NCI-H2107 treated with DMSO at 0.1 percent for 48 hours (cell line): ENCODE data around the gene PHPT1.
"Not testable (repeated sequence)": the region's sequence is repeated elsewhere in the genome, so short reads cannot be mapped to it uniquely, and the experiment has no call there.

Experiments used
- DNase-seq: peaks from one replicate; lab custom pipeline; 2025; ENCODE audit not compliant: unreplicated experiment; lab: John Stamatoyannopoulos, UW

The PHPT1 gene

DNA sequence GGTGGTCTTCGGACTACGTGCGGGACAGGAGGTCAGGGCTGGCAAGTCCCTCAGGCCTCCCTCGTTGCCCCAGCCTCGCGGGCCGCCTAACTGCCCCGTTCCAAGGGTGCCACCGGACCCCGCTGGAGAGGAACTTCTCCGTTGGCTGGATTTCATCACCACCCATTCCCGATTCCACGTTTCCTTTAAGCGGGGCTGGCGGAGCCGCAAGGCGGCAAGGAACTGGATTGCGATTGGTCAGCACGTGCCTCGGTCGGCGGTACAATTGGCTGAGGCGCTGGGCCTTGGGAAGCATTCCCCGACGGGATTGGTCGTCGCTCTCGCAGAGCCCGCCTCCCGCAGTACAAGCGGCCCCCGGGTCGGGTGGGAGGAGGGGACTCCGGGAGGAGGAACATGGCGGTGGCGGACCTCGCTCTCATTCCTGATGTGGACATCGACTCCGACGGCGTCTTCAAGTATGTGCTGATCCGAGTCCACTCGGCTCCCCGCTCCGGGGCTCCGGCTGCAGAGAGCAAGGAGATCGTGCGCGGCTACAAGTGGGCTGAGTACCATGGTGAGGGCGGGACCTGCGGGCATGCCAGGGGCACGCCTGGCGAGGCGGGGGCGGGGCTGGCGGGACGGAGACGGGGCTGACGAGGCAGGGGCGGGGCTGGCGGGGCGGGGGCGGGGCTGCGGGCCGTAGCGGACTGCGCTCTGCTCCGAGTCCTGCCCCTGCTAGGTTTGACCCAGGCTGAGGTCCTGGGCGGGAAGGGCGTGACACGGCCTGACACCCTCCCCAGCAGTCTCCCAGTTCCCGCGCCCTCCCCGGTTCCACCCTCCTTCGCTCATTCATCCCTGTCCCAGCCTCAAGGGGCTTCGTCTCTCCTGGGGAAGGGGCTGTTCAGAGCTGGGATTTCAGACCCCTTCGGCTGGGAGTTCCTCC, at the start of gene PHPT1:
PHPT1 (plus strand) TSS at position 372 of the 922 bp plus-strand sequence; CDS start at position 394, 22 bp downstream.
- peak; percentile 98 for DNase-seq

DNA sequence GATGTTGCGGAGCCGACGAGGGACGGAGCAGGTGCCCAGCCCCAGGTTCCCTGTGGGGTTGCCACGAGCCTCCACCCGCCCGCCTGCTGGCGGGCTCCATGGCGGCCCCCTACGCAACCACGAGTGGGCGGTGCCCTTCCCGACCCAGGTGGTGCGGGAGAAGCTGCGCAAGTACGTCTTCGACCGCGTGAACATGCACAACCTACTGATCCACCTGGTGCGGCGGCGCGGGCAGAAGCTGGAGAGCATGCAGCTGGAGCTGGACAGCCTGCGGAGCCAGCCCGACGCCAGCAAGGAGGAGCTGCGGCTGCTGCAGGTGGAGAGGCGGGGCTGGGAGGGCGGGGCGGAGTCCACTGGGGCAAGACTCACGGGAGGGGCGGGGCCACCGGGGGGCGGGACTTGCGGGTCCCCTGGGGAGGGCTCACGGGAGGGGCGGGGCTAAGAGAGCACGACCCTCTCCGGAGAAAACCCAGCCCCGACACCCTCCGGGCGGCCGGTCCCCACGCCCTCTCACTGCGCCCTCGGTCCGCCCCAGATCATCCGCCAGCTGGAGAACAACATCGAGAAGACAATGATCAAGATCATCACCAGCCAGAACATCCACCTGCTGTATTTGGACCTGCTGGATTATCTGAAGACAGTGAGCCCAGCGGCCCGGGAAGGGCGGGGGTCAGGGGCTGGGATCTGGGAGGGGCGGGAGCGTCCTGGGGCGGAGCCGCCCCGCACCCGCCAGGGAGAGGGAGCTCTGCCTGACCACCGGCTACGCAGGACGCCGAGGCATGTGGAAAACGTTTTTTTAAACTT, 49.2 kb upstream of the PHPT1 start:
- peak; percentile 81 for DNase-seq

DNA sequence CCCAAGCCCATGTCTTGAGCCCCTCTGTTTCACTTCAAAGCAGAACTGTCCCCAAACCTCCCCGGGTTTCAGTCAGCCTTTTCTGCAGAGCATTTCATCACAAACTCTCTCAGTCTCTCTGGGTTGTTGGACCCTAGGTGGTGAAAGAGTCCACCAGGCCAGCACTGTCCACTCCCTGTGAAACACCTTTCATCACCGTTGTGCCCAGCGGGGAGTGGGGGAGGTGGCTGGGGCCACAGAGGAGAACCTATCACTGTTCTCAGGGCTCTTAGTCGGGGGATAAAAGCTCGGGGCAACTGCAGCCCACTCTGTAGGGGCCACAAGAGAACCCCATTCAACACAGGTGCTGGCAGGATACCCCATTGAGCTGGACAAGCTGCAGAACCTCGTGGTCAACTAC, 46.9 kb upstream of the PHPT1 start:
- no peak for DNase-seq

DNA sequence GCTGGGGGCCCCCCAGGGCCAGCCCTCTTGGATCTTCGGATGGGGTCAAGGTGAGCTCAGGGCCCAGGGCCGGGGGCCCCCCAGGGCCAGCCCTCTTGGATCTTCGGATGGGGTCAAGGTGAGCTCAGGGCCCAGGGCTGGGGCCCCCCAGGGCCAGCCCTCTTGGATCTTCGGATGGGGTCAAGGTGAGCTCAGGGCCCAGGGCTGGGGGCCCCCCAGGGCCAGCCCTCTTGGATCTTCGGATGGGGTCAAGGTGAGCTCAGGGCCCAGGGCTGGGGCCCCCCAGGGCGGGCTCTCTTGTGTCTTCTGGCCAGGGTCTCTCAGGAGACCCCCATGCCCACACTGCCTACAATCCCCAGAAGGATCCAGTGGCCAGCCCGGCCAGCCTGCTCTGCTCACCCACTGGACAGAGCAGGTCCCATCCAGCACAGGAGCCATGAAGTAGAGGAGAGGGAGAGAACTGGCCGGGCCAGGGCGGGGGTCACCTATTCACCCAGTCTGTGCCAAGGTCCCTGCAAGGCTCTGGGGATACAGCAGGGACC, 46.1 kb upstream of the PHPT1 start:
- not testable (repeated sequence) for DNase-seq

DNA sequence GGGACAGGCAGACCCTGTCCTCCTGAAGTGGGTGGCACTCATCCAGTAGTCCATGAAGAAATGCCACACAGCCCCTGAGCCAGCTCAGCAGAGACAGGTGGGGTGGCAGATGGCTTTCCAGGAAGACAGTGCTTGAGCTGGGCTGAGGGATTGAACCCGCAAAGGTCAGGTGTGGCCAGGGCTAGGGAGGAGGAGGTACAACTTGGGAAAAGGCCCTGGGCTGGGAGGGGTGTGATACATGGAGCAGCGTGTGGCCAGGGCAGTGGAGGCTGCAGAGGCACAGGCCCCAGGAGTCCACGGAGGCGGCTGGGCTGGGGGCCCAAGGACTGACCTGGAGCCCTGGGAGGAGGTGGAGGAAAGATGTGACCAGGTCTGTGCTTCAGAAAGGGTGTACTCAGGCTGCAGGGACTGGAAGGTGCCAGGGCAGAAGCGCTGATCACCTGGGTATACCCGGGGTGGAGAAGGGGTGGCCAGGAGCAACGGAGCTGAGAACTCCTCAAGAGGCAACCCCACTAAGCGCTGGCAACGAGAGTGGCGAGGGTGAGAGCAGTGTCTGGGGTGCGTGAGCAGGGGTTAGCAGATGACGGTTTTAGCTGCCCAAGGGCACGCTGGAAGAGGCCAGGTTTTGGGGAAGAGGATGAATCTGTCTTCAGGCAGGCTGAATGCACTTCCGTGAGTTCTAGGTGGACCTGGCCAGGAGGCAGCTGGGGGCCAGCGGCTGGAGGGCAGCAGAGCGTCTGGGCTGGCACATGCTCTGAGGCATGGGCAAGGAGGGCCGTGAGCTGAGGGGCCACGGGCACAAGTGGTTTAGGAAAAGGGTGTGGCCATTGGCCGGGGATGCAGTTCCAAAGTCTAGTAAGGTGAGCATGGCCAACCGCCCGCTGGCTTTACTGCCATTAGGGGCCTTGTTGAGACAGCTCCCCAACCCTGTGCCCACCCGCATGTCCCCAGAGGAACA, 45.4 kb upstream of the PHPT1 start:
- no peak for DNase-seq

DNA sequence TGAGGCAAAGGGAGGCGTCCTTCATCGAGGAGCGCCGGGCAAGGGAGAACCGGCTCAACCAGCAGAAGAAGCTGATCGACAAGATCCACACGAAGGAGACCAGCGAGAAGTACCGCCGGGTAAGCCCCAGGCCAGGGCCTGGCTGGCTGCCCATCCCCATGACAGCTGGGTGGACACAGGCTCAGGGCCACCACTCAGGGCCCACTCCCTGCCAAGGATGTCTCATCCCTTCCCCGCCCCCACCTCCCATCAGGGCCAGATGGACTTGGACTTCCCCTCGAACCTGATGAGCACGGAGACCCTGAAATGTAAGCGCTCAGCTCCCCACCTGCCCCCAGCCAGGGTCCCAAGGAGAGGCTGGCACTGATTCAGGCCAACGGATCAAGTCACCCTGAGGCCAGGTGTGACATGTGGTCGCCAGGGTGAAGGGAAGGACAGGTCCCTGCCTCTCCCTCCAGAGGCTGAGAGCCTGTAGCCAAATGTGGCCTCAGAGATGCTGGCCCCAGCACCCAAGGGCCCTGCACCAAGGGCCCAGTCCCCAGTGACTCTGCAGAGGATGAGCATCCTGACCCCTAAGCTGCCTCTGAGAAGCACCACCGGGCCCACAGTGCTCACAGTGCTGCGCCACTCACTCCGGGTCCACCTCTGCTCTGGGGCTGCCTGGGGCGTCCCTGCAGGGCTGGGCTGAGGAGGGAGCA, 44.6 kb upstream of the PHPT1 start:
- DNase-seq: no peak

DNA sequence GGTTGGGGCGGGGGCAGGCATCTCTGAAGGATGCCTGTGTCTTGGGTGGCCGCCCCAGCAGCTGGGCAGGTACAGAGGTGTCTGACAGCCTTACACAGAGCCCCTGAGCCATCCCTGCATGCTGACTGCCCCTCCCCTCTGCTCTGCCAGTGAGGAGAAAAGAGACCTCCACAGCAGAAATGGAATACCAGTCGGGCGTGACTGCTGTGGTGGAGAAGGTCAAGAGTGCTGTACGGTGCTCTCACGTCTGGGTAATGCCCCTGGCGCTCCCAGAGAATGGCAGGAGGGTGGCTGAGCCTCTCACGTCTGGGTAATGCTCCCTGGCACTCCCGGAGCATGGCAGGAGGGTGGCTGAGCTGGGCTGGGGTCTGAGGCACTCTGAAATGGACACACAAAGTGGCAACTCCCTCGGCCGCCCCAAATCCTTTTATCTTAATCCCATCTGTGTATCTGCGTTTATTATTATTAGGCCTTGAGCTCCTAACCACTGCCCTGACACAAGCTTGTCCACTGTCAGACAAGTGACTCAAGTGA, 43.9 kb upstream of the PHPT1 start:
- no peak for DNase-seq

DNA sequence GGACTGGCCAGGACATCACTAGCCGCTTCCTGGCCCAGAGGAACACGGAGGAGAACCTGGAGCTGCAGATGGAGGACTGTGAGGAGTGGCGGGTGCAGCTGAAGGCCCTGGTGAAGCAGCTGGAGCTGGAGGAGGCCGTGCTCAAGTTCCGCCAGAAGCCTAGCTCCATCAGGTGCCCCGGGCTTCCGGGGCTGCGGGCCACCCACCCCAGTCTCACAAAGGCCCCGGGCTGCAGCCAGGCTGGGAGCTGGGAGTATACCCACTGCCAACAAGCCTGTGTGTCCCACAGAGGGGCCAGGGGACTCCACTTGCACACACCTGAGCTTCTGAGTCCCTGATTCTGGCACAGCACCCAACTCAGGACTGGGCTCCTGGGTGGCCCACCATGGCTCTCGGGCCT, 43.1 kb upstream of the PHPT1 start:
- DNase-seq: no peak

DNA sequence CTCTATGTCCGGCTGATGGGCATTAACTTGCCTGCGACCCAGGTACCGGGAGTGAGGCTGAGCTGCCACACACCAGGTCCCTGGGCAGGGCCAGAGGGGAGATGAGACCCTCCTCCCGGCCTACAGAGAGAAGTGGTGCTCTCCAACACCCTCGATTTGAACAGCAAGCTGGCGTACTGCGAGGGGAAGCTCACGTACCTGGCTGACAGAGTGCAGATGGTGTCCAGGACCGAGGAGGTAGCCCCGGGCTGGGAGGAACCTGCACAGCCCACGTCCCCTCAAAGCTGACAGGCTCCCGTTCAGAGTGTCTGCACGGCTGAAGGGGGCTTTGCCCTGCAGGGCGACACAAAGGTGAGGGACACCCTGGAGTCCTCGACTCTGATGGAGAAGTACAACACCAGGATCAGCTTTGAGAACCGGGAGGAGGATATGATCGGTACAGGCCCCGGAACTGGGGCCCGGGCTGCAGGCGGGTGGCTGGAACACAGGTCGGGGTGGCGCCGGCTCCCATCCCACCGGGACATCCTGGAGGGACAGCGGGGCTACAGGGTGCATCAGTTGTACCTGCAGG, 42.5 kb upstream of the PHPT1 start:
- no peak for DNase-seq

DNA sequence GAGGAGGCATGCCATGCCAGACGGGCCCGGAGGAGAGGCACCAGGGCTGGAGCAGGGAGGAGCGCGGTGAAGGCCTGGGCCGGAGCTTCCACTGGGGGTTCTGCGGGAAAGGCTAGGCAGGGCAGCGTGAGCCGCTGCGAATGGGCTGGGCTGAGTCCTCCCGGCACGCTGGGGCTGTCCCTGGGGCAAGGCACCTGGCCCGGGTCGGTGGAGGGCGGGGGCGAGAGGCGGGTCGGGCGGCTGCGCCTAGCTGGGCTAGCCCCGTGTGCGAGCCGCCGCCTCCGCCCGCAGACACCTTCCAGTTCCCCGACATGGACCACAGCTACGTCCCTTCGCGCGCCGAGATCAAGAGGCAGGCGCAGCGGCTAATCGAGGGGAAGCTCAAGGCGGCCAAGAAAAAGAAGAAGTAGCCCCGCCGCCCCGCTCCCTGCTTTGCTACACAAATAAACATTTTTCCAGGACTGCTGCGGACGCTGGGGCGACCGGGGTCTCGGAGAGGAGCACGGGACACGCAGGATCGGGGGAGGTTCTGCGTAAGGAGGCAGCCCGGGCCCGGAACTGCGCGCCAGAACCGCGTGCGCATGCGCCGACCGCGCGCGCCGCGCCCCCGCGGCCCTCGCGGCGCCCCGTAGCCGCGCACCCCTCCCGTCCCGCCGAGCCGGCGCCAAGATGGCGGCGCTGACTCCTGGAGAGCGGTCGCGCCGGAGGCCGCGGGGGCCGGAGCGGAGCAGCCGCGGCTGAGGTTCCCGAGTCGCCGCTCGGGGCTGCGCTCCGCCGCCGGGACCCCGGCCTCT, 41.7 kb upstream of the PHPT1 start, which contains the start of gene RABL6:
RABL6 (plus strand) TSS at position 668 of the 794 bp plus-strand sequence. CDS start 249 bp downstream, outside the sequence.
- DNase-seq: peak; percentile 45

DNA sequence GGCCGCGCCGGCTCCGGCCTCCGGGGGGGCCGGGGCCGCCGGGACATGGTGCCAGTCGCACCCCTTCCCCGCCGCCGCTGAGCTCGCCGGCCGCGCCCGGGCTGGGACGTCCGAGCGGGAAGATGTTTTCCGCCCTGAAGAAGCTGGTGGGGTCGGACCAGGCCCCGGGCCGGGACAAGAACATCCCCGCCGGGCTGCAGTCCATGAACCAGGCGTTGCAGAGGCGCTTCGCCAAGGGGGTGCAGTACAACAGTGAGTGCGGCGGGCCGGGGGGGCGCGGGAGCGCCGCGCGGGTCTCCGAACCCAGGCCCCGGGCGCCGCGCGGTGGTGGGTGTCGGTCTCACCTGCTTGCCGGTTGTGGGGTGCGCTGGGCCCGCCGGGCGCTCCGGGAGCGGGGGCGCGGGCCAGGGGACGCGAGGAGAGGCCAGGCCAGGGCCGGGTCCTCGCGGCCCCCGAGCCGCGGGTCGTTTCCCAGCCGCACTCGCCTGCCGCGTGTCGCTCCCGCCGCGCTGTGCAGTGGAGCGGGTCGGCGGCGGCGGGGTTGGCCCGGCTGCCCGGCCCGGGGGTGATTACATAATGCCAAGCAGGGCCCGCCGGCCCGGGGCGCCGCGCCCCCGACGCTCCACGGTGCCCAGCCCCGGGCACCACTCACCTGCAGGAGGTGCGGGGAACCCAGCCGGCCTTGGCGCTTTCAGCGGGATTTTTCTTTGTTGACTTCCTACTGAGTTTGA, 41.0 kb upstream of the PHPT1 start:
- no peak for DNase-seq

DNA sequence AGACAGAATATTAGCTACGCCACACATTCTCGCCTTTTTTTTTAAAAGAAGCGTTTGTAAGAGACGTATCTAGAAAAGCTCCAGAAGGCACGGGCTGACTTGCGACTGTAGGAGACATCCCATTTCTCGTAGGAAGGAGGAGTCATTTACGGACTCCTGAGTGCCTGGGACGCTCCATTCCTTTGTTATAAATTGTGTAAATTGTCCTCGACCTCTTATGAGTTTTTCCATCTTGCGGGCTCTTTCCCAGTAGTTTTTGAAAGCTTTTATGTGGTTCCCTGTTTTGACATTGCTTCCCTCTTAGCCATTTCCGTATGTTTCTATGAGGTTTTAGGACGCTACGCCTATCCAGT, 40.4 kb upstream of the PHPT1 start:
- no peak for DNase-seq

DNA sequence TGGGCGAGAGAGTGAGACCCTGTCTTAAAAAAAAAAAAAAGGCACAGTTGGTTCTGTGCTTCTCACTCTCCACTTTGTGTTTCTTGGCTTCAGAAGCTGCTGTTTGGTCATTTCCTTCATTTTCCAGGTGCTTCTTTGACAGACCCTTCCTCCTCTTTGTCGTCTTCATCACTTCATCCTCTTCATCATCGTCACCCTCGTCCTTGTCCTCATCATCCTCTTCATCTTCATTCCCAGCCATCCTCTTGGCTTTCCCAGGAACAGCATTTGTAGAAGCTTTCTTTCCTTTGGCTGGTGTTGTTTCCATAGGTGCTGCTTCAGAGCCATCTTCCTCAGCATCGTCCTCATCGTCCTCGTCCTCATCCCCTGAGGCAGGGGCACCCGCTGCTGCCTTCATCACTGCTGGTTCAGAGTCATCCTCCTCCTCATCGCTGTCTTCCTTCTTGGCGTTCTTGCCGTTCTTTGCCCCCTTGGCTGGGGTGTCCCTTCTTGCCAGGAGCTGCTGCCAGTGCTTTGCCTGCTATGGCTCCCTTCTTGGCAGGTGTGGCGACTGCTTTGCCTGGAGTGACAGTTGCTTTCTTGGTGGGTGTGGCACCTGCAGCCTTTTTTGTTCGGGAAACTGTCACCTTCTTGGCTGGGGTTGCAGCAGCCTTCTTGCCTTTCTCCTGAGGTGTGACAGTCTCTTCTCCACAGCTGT, 34.3 kb upstream of the PHPT1 start:
- no peak for DNase-seq

DNA sequence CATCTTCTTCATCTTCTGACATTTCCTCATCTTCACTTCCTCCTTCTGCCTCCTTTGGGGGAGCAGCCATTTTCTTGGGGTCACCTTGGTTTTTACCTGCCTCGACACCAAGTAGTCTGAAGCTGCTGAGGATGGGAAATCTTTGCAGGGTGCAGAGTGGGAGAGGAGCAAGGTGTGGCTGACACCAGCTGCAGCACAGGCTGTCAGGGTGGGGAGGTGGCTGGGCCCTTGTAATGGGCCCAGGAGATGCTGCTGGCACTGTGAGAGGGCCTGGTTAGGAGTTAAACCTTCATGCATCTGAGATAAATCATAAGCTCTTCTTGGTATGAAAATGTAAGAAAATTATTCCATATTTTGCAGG, 33.8 kb upstream of the PHPT1 start:
- DNase-seq: no peak

DNA sequence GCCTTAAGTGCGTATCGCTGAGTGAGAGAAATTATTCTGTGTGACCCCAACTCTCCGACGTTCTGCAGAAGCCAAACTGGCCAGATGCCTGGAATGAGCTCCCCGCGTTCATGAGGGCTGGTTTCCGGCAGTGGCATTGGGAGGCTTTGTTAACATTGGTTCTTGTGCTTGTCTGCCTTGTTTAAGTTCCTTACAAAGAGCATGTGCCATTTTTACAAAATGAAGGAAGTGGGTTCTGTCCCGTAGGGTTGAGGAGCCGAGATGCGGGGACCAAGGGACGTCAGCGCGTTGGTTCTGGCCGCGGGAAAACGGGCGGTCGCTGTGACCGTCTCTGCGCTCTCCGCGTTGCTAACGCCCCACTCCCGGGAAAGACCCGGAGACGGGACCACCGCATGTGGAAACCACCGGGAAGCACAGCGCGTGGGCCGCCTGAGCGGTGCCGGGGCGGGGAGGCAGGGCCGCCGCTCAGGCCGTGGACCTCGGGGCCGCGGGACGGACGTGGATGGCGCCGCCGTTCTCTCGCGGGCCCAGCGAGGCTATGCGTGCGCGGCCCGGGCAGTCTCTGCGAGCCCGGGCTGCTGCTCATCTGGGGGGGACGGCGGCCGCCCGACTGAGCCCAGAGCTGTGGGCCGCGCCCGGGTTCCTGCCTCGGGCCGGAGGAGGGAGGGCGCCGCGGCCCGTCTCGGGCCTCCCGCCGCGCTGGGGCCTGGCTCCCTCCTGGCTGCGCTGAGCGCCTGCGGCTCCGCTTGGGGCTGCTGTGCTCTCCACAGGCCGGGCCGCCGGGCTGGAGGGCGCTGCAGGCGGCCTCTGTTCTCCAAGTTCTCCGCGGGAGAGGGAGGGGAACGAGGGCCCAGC, 28.0 kb upstream of the PHPT1 start:
- DNase-seq: no peak

DNA sequence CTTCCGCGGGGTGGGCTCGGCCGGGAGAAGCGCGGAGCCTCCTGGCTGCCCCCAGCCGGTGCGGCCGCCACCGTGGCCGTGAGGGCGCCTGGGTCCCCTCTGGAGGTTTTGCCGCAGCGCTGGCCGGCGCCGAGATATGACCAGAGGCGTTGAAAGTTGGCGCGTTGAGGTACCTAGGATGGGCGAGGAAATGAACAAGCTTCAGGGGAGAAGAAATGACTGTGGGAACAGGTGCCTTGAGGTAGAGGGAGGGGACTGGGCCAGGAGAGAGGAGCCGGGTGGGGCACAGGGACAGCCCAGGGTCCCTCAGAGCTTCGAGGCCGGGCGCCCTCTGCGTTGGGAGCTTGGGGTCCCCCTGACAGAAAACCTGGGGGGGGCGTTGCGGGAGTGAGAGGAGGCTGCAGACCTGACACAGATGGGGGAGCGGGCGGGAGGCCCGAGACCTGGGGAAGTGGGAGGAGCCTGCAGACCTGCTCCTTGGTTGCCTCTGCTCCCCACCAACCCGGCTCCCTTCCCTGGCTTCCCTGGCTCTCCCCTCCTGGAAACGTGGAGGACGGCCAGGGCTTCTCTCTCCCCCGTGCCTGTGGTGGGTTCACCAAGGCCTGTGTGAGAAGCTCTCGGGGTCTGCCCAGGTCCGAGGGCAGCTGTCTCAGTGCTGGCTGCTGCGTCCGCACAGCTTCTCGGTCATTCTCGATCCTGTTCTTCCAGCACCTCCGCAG, 27.2 kb upstream of the PHPT1 start:
- no peak for DNase-seq
